Stimulated activated CD4-positive, alpha-beta T cell treated with anti-CD3 and anti-CD28 coated beads, TNF-alpha, amount 100 ng/mL, for 4 hours (primary cell): Measurements from ENCODE around the gene SLC25A47.
A peak's percentile ranks its signal among the peaks of the same experiment; 100 is the strongest.
"Not testable (repeated sequence)": the region's sequence is repeated elsewhere in the genome, so short reads cannot be mapped to it uniquely, and the experiment has no call there.

Experiments used
- DNase-seq, 3 experiments: peaks; one replicate each; pipeline ENCODE4 v3.0.0-alpha.2; 2020; ENCODE audit warnings: low read depth in 3 of 3

The SLC25A47 gene

DNA sequence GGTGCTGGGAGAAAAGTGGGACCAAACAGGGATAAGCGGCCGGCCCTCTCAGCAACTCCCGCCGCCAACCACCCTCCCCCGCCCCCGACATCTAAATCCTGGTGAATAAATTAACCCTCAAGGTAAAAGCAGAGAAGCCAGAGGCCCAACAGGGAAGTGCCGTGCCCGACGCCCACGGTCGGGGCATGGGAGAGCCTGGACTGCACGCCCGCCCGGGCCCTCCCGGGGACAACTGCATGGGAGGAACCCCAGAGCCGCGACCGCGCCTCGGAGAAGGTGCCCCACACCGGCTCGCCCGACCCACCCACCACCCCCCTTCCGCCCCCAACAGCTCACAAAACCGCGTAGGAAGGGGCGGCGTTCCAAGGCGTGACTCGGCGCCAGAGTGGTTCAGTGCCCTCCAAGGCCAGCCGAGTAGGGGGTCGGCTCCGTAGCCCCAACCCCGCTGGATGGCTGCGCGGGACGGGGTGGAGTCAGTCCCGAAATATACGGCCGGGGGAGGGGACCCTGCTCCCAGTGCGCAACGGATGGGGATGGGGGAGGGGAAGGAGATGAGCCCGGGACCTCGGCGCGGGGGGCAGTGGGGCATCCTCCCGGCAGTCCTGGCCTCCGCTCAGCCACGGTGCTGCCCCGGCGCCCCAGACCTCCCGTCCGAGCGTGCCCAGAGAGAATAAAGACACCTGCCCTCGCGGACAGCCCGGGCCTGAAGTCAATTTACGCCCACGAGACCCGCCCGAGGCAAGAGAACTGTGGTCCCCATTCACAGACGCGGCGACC, 17.6 kb upstream of the SLC25A47 start:
- DNase-seq = peak in 1 of 3 experiments; percentile 23

DNA sequence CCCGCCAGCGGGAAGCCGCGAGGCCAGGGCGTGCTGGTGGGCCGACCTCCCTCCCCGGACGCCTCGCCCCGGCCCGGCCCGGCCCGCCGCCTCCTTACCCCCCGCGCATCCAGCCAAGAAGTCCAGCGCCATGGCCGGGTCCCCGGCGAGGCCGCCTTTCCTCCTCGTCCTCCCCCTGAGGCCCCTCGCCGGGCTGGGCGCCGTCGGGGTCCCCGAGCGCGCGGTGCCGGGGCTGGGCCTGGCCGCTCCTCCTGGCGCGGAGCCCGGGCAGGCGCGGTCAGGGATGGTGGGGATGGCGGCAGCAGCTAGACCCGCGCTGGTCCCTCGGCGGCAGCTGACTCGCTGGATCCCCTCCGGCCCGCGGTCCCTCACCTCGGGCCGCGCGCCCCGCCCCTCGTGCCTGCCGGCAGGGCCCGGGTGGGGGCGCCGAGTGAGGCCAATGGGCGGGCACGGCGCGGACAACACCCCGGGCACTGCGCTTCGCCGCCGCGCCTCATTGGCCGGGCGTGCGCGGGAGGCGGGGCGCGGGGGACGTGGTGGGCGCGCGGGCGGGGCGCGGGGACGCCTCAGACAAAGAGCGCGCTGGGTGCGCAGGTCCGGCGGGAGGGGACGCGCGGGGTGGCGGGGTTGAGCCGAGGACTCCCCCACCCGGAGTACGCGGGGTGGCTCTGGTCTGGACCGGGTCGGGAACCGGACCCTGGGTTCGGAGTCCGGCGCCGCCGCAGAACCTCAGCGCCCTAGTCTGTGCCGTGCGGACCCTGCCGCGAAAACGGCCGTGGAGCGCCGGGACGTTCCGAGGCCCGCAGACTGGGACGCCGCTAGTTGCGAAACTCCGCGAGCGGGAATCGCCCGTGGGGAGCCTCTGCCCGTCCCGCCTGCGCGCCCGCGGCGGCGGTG, 16.8 kb upstream of the SLC25A47 start, which contains the start of gene SLC25A29:
Gene SLC25A29, minus strand, starts transcription at position 344 of the 897 bp plus-strand sequence. Its CDS starts 212 bp downstream, at position 132.
- DNase-seq = peak; percentile 38 to 56 (median 43)

DNA sequence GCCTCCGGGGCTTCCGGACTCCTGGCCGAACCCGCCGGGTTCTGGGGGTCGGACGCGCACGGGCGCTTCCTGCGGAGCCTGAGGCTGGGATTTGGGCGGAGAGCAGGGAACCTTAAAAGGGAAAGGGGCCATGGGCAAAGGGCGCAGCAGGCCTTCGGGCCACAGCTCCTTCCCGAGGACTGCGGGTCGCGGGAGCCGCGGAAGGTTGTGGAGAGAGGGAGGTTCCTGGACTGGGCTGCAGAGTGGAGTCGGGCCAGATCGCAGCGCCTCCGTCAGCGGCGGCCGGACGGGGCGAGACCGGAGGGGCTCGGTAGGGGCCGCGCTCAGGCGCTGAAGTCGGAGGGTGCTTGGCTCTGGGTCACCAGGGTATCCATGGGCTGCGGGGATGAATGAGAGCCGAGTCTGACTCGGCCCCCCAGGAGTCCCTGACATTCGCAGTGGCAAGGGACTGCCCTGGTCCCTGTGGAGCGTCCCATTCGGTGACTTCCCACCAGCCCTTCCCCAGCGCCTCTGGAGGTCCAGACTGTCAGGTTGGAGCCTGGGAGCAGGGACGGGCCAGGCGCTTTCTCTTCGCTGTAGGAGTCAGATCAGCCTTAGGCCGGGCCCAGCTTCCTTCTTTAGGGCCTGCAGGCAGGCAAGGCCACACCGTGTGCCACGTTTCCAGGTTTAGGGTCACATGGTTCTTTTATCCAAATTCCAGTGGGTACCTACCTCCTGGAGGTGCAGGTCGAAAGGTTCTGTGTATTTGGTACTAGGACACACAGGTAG, 16.0 kb upstream of the SLC25A47 start:
- no peak for DNase-seq

DNA sequence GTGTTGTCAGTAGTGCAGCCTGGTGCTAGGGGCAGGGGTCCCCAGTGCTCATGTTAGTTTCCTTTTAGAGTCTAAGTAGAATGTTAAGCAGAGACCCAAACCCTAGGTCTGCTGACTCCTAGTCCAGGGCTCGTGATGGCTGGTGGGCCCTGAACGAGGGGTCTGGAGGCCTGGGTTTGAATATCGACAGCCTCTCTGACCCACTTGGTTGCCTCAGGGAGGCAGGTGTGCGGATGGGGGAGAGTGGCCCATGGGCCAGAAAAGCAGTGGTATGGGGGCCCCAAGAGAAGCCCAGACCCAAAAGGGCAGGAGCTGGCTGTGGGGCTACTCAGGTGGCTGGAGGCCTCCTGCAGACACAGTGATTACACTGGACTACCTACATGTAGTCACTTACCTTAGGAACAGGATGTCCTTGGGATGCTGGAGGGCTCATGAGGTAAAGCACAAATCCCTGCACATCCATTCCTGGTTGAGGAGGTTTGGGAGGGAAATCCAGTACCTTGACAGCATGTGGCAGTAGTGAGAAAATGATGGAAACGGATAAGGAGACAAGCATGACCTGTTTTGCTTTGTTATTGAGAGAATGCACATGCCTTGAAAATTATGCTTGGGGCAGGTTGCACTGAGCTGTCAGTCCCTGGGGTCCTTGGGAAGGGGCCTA, 15.2 kb upstream of the SLC25A47 start:
- no peak for DNase-seq

DNA sequence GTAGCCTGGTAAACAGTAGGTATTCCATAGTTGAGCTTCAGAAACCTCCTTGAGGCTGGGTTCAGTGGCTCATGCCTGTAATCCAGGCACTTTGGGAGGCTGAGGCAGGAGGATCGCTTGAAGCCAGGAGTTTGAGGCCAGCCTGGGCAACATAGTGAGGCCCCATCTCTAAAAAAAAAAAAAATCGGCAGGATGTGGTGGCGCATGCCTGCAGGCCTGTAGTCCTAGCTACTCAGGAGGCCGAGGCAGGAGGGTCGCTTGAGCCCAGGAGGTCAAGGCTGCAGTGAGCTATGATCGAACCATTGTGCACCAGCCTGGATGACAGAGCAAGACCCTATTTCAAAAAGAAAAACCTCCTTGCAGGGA, 14.7 kb upstream of the SLC25A47 start:
- DNase-seq = not testable (repeated sequence)

DNA sequence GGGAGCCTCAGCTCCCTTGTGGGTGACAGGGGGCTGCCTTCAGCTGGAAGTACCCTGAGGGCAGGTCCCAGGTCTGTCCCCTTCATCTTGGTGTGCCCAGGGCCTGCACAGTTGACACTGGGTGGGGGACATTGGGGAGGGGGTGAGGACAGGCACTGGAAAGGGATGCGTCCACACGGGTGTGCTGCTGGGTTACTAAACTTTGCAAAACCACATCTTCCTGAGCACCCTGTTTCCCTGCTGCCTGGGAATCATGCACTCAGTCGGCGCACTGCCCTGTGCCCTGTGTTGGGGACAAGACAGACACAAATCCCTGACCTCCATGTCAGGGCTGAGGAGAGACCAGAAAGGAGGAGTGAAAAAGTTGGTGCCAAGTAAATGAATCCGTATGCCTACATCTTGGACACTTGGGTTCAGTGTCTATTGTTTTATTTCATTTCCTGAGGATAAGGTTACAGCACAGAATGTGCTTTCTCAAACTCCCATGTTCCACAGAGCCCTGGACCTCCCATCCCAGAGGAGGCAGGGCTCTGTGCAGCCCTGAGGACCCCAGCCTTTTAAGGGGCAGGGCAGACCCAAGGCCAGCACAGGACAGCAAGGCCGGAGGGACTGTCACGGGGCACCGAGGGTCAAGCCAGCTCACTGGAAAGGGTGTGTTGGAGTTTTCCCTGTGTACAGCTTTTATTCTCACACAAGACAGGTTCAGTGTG, 14.0 kb upstream of the SLC25A47 start:
- no peak for DNase-seq

DNA sequence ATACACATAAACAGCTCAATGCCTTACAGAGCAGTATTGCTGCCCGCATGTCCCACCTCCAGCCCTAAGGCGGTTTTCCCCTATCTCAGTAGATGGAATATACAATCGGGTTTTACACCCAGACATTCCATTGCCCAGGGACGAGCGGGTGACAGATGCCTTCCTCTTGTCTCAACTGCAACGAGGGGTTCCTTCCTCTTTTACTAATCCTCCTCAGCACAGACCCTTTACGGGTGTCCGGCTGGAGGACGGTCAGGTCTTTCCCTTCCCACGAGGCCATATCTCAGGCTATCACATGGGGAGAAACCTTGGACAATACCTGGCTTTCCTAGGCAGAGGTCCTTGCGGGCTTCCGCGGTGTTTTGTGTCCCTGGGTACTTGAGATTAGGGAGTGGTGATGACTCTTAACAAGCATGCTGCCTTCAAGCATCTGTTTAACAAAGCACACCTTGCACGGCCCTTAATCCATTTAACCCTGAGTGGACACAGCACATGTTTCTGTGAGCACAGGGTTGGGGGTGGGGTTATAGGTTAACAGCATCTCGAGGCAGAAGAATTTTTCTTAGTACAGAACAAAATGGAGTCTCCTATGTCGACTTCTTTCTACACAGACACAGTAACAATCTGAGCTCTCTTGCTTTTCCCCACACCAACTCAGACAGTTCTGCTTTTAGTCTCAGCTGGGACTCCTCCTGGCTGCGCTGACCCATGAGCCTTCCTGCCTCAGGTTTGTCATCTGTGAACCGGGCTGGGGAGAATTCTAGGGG, 10.8 kb upstream of the SLC25A47 start:
- DNase-seq = not testable (repeated sequence)

DNA sequence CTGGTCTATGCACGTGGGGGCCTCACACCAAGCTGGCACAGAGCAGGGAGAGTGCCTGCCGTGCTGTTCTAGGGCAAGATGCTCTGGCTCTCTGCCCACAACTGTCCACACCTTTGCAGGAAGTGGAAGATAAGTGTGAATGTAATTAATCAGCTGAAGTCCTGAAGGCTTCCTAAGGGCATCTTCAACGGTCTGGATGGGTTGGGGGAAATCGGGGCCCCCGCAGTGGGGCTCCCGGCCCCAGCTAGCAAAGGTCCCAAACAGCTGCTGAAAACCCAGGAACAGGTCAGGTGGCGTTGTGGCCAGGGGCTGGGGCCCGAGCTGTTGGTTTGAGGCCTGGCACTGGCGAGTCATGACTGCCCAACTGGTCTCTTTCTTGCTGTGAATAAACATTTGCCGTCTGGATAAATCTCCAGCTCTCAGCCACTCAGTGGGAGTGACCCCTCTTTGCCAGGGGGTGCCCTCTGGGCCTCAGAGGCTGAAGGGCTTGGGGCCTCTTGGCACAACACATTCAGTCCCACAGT, 10.2 kb upstream of the SLC25A47 start:
- DNase-seq = no peak

DNA sequence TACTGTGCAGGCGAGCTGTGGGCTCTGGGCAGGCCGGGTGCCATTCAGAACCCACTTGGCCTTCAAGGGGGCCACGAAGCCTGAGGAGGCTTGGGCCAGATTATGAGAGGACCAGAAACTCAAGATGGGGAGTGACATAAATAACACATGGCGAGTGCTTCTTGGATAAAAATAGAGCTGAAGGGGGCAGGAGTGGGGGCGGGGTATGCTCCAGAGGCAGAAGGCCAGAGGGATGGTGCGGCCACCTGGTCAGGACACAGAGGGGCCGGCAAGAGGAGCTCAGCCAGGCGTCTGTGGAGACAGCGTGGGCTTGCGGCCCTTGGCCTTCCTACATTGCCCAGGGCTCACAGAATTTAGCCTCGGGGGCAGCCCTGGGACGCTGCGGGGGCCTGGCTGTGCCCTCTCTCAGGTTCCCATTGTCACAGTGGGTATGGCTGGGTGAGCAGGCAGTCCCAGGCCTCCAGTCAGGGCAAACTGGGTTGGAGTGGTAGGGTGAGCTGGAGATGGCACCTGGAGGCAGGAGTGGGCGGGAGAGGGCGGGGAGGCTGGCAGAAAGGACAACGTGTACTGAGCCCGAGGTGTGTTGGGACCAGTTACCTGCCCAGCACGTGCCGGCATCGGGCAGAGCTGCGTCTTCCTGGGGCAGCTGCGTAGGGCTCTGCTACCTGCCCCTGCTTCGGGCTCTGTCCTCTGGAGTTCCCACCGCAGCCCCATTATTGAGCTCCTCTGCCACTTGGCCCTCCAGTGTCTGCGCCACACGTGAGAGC, 9.5 kb upstream of the SLC25A47 start:
- DNase-seq = no peak

DNA sequence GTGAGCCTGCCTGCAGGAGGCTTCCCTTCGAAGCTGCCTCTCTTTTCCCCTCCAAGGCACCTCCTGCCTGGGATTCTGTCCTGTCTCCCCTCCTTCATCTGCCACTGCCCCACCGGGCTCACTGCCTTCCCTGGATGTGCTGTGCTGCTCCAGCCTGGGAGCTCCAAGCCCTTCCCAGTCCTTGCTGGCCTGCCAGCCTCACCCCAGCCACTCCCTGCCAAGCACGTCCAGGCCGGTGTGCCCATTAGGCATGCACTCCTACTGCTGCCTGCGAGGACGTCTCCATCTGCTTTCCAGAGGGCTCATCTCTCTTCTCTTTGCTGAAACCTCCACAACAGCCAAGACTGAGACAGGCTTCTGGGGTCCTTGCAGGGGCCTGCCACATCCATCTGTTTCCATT, 8.4 kb upstream of the SLC25A47 start:
- no peak for DNase-seq

DNA sequence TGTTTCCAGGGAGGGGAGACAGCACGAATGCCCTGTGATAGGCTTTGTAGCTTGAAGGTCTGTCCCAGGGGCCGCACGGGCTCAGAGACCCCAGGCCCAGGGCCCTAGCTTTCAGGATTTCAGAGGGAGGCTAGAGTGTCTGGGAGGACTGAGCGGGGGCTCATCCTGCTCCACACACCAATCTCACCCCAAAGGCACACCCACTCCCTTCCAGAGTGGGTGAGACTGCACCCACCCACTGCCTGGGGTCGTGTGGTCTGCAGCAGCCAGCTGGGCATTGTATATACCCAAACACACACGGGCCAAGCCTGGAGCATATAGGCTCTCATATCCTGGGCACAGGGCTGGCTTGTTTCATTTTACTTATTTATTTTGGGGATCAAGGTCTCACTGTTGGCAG, 5.8 kb upstream of the SLC25A47 start:
- DNase-seq = no peak

DNA sequence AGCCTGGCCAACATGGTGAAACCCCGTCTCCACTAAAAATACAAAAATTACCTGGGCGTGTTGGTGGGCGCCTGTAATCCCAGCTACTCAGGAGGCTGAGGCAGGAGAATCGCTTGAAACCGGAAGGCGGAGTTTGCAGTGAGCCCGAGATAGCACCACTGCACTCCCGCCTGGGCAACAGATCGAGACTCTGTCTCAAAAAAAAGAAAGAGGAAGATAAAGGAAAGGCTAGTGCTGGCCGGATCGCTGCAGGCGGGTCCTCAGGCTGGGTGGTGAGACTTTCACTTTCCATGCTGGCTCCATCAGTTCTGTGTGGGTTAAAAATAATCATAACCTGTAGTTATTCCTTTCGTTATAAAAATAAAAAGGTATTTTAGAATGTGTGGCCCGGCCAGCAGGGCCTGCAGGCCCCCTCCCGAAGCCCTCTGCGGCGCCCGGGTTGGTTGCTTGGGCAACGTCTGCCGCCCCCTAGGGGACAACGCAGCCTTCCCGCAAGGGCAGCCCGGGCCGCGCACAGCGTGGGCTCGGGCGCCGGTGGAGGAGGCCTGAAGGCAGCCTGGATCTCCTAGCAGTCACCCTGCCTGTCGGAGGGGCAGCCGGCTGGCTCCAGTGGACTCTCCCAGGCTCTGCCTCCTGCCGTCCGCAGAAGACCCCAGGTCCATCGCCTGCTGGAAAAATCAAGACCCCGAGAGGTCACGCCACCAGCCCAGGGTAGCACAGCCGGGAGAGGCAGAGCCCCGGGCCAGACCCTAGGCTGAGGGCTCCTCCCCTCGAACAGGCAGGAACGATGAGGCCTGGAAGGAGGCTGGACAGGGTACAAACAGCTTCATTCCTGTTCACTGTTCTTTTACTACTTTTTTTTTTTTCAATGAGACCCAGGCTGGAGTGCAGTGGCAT, 5.0 kb upstream of the SLC25A47 start:
- peak; percentile 40 to 51 (median 41) for DNase-seq

DNA sequence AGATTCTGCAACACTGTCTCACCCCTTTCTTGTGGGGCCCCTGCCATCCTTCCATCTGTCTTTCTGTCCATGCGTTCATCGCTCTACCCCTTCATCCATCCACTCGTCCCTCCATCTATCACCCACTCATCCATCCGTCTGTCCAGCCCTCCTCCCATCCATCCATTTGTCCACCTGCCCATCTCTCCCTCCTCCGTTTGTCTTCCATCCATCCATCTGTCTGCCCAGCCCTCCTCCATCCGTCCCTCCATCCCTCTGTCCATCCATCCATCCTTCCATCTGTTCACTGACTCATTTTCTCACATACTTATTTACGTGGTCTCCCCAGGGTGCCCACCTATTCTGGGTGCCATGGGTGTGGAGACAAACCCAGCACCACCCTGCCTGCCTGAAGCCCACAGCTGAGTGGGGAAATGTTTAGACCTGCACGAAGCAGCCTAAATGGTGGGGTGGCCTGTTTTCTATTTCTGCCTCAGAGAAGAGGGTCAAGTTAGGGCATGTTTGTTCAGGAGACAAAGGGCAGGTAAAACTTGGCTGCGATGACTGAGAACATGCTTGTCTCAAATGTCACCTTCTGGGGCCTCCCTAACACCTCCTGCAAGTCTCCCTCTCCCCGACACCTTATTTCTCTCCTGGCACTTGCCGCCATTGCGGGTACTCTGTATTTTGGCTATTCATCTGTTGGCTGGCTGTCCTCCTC, 2.8 kb upstream of the SLC25A47 start:
- DNase-seq = no peak

DNA sequence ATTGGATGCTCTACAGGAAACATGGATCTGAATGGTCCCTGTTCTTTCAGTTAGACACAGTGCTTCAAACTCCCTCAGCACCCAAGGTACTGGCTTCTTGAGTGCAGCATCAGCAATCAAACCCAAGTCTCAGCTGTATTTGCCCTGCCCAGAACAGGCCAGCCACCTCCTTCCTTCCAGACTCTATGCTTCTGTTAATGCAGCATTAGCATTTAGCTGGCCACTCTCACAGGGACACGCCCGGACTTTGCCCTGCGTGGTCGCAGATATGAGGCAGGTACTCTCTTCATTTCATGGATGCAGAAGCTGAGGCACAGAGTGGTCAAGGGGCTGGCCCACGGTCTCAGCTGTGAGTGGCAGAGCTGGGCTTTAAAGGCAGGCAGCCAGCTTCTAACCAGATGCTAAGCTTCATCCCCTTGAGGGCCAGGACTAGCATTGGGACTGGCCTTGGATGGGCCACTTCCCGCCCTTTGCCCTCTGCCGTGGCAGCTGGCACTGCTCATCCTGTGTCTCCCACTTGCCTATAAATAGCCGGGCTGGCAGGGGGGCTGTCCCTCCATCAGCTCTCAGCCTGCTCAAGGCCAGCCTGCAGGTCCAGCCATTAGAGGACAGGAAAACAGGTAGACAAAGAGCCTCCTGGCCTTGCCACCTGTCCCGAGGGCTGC, 1.5 kb upstream of the SLC25A47 start:
- DNase-seq = no peak

DNA sequence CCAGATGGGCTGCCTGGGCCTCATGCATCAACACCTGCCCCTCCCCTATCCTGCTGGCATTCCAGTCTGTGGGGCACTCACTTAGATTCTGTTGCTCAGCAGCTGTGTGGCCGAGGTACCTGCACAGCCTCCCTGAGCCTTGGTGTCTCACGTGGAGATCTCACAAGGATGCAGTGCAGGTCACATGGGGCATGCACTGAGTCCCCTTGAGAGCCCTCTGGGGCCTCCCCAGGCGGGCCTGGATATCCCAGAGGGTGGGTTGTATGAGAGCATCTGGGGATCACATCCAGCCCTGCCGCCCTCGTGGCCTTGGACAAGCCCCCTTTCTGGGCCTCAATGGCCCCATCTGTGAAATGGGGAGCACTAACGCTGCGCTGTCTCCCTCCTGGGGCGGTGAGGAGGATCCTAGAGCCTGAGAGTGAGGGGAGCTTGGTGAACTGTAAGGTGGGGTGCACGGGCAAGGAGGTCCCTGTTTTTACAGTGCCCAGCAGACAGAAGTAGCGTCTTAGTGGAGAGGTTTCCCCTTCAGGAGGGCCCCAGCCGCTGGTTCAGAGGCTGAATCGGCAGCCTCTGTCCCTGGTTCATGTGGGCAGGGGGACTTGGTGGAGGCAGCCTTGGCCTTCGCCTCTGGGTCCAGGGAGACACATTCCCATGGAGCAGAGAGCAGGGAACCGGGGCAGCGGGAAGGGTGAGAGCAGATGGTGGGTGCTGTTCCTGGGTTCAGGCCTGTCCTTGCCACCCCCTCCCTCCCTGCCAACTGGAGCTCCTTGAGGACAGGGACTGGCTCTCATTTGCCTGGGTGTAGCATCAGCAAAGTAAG, 791 bp upstream of the SLC25A47 start:
- DNase-seq = no peak

DNA sequence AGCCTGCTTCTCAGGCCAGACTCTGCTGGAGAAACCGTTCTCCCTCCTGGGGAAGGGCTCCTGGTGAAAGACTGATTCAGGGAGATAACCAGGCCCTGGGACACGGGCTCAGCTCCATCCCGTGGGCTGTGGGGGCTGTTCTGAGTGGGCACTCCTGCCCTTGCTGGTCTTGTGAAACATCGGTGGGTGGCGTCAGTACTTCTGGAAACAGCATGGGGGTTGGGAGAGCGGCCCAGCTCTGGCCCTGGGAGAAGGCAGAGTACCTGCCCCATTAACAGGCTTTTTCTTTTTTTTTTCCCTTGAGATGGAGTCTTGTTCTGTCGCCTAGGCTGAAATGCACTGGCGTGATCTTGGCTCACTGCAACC, 786 bp downstream of the SLC25A47 start:
- no peak for DNase-seq
